DOHH2 (cell line): ENCODE measurements around the gene BPI.

Experiments
- H3F3A ChIP-seq: fragments of 200-600 bp; sonication (generic), shearing (Covaris generic); 2 replicates; pipeline ENCODE4 v1.6.0; 2016; ENCODE audit warnings: antibody characterized with exemption, mild to moderate bottlenecking; ENCODE audit not compliant: control insufficient read depth, insufficient read depth
- H3K27ac ChIP-seq: fragments of 200-600 bp; sonication (generic); 2 replicates; pipeline ENCODE4 v1.5.1; 2014; ENCODE audit warnings: low read depth, mild to moderate bottlenecking, low read length, moderate library complexity
- H3K27me3 ChIP-seq: fragments of 200-600 bp; sonication (generic); 2 replicates; pipeline ENCODE4 v1.6.1; 2014; ENCODE audit warnings: mild to moderate bottlenecking, low read length, mixed read lengths; ENCODE audit not compliant: control insufficient read depth
- H3K36me3 ChIP-seq: fragments of 200-600 bp; sonication (generic); 2 replicates; pipeline ENCODE4 v1.6.1; 2014; ENCODE audit warnings: mild to moderate bottlenecking, low read length, moderate library complexity, mixed read lengths; ENCODE audit not compliant: control insufficient read depth
- H3K4me1 ChIP-seq: fragments of 200-600 bp; sonication (generic); 2 replicates; pipeline ENCODE4 v1.6.1; 2014; ENCODE audit warnings: mild to moderate bottlenecking, low read length, mixed read lengths; ENCODE audit not compliant: control insufficient read depth
- H3K4me2 ChIP-seq: fragments of 200-600 bp; sonication (generic); 2 replicates; pipeline ENCODE4 v1.6.0; 2014; ENCODE audit warnings: mild to moderate bottlenecking, low read length, moderate library complexity
- H3K4me3 ChIP-seq: fragments of 200-600 bp; sonication (generic); 2 replicates; pipeline ENCODE4 v1.5.1; 2014; ENCODE audit warnings: mild to moderate bottlenecking, low read length, mixed read lengths
- H3K79me2 ChIP-seq: fragments of 200-600 bp; sonication (generic); 2 replicates; pipeline ENCODE4 v1.6.1; 2014; ENCODE audit warnings: mild to moderate bottlenecking, low read length, mixed read lengths; ENCODE audit not compliant: control insufficient read depth
- H3K9me2 ChIP-seq: fragments of 200-600 bp; sonication (generic); replicated peaks from 2 replicates; pipeline ENCODE4 v1.6.1; 2014; ENCODE audit warnings: mild to moderate bottlenecking, low read length, mixed read lengths; ENCODE audit not compliant: control insufficient read depth
- H3K9me3 ChIP-seq: fragments of 200-600 bp; sonication (generic); 2 replicates; pipeline ENCODE4 v1.6.1; 2014; ENCODE audit warnings: antibody characterized with exemption, low read length, mixed read lengths; ENCODE audit not compliant: control insufficient read depth, insufficient read depth
- H4K20me1 ChIP-seq: fragments of 200-600 bp; sonication (generic); 2 replicates; pipeline ENCODE4 v1.6.0; 2014; ENCODE audit warnings: low read depth, mild to moderate bottlenecking, antibody characterized with exemption, low read length, moderate library complexity; ENCODE audit not compliant: control insufficient read depth, insufficient read depth
- EZH2phosphoT487 ChIP-seq: fragments of 200-600 bp; sonication (generic); IDR thresholded peaks from 2 replicates; pipeline ENCODE4 v1.6.1; 2017; ENCODE audit warnings: borderline replicate concordance, mild to moderate bottlenecking, antibody characterized with exemption, low read length, moderate library complexity, mixed read lengths
- TF ChIP-seq, protein P1 (sequence below): fragments of 200-600 bp; sonication (generic); IDR thresholded peaks from one replicate; pipeline ENCODE4 v1.5.1; 2014; ENCODE audit warnings: antibody characterized with exemption, mild to moderate bottlenecking, low read depth, low read length; ENCODE audit not compliant: poor library complexity, severe bottlenecking

BPI gene

DNA sequence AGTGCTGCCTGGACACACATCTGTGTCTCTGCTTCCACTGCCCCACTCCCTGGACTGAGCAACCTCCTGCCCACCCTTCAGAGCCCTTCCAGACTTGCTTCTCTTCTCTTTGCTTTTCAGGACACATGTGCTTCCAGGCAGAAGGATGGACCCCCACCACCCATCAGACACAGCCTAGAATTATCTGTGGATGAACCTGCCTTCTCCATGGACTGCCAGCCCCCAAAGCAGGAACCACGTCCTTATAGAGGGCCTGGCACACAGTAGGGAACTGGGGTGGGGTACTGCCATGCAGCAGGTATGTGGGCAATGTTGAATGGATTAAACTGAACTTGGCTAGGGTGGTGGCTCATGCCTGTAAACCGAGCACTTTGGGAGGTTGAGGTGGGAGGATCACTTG, 47.0 kb upstream of the BPI start:
- no peaks in the 10 kb centered on the region for H3K79me2 ChIP-seq
- no peaks in the 10 kb centered on the region for H3F3A ChIP-seq
- H3K36me3 ChIP-seq: no peaks in the 10 kb centered on the region
- no peak overlapping the region for H3K27ac ChIP-seq
- no peaks in the 10 kb centered on the region for H3K9me3 ChIP-seq
- TF ChIP-seq EZH2phosphoT487: no peak
- TF ChIP-seq, protein P1, sequence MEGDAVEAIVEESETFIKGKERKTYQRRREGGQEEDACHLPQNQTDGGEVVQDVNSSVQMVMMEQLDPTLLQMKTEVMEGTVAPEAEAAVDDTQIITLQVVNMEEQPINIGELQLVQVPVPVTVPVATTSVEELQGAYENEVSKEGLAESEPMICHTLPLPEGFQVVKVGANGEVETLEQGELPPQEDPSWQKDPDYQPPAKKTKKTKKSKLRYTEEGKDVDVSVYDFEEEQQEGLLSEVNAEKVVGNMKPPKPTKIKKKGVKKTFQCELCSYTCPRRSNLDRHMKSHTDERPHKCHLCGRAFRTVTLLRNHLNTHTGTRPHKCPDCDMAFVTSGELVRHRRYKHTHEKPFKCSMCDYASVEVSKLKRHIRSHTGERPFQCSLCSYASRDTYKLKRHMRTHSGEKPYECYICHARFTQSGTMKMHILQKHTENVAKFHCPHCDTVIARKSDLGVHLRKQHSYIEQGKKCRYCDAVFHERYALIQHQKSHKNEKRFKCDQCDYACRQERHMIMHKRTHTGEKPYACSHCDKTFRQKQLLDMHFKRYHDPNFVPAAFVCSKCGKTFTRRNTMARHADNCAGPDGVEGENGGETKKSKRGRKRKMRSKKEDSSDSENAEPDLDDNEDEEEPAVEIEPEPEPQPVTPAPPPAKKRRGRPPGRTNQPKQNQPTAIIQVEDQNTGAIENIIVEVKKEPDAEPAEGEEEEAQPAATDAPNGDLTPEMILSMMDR: no peak
- no peaks in the 10 kb centered on the region for H3K9me2 ChIP-seq
- H3K4me1 ChIP-seq: no peaks in the 10 kb centered on the region
- no peaks in the 10 kb centered on the region for H3K27me3 ChIP-seq
- H3K4me2 ChIP-seq: no peak overlapping the region
- H3K4me3 ChIP-seq: no peak overlapping the region
- H4K20me1 ChIP-seq: no peaks in the 10 kb centered on the region

DNA sequence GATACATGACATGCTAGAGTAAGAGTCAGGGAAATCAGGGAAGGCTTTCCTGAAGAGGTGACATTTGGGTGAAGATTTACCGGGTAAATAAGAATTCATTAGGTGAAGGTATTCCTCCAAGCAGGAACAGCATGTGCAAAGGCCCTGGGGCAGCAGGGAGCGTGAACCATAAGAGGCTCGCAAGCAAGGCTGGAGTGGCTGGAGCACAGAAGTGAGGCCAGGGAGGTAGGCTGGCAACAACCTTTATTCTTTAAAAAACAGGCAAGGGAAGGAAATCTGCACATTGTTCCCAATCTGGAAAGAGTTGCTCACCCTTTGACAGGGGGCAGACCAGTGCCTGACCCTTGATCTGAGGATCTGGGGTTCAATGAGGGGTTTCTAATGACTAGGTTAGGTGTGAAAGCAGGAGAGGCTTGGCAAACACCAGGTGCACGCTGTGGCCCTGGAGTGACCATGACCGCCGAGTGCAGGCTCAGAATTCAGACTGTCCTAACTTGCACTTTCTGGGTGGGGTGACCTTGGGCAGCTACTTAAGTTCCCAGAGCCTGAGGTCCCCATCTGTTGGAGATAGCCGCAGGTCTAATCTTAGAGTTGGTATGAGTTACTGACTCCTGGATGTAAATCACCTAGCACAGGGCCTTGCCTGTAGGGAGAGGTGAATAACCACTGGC, 45.3 kb upstream of the BPI start:
- no peaks in the 10 kb centered on the region for H3K9me2 ChIP-seq
- H3K36me3 ChIP-seq: no peaks in the 10 kb centered on the region
- H3K27ac ChIP-seq: no peak overlapping the region
- H4K20me1 ChIP-seq: no peaks in the 10 kb centered on the region
- H3K9me3 ChIP-seq: no peaks in the 10 kb centered on the region
- no peaks in the 10 kb centered on the region for H3K27me3 ChIP-seq
- no peaks in the 10 kb centered on the region for H3K4me1 ChIP-seq
- TF ChIP-seq EZH2phosphoT487: no peak
- TF ChIP-seq, protein P1: no peak
- H3F3A ChIP-seq: no peaks in the 10 kb centered on the region
- no peak overlapping the region for H3K4me2 ChIP-seq
- no peak overlapping the region for H3K4me3 ChIP-seq
- H3K79me2 ChIP-seq: no peaks in the 10 kb centered on the region

DNA sequence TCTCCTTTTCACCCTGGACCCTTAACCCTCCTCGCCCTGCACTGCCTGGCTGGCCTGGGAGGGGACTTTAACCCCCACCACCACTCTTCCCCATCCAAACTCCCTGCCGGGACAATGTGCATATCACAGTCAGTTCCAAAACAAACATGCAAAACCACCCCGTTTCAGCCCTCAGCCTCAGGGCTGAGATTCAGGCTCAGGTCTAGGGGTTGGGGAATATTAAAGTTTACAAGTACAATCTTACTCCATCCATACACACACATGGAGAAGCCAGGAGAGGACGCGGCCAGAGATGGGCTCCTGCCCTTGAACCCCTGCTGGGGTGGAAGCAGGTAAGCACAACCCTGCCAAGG, 44.0 kb upstream of the BPI start:
- Histone ChIP-seq H3K36me3 (no peaks in the 10 kb centered on the region), H3K4me3 (no peak overlapping the region)
- TF ChIP-seq, protein P1: no peak
- no peak for TF ChIP-seq EZH2phosphoT487

More for the DNA sequence above, 44.0 kb upstream of the BPI start:
- no peaks in the 10 kb centered on the region for H4K20me1 ChIP-seq
- H3K4me2 ChIP-seq: no peak overlapping the region
- H3K27me3 ChIP-seq: no peaks in the 10 kb centered on the region
- no peaks in the 10 kb centered on the region for H3K4me1 ChIP-seq
- no peaks in the 10 kb centered on the region for H3F3A ChIP-seq
- H3K79me2 ChIP-seq: no peaks in the 10 kb centered on the region
- no peaks in the 10 kb centered on the region for H3K9me3 ChIP-seq
- no peak overlapping the region for H3K27ac ChIP-seq
- H3K9me2 ChIP-seq: no peaks in the 10 kb centered on the region
